Measurements from ENCODE around the gene ZNF385B.

DNA sequence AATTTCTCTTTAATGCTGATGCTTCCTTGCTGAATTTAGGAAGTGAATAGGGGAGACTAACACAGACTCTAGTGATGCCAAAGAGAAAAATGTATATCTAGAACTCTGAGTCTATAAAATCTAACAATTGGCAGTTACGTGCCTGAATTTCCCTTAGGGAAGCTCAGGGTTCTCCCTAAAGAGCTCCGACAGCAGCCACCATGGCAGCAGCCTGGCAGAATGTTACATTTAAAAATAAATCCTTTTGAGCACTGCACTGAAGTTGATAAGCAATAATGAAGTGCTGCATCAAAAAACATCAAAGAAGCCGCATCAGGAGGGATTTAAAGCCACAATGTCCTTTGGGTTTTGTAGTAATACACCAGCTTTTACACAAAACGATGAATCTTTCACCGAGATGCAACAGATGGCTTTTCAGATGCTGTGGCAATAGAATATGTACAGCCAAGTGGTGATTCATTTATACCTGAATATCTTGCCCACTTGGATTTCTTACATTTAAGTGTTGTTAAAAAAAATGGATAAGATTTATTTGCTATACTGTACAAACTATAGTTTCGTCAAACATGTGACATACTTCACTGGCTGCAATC, 305.6 kb downstream of the ZNF385B start:
- no peak for TF ChIP-seq EZH2 (IDR thresholded peaks at IDR 0.05)
- no peak for TF ChIP-seq POLR2A (IDR thresholded peaks at IDR 0.05; ENCODE audit: borderline replicate concordance, extremely low read depth, insufficient read depth, insufficient read length)
- TF ChIP-seq, protein P1, sequence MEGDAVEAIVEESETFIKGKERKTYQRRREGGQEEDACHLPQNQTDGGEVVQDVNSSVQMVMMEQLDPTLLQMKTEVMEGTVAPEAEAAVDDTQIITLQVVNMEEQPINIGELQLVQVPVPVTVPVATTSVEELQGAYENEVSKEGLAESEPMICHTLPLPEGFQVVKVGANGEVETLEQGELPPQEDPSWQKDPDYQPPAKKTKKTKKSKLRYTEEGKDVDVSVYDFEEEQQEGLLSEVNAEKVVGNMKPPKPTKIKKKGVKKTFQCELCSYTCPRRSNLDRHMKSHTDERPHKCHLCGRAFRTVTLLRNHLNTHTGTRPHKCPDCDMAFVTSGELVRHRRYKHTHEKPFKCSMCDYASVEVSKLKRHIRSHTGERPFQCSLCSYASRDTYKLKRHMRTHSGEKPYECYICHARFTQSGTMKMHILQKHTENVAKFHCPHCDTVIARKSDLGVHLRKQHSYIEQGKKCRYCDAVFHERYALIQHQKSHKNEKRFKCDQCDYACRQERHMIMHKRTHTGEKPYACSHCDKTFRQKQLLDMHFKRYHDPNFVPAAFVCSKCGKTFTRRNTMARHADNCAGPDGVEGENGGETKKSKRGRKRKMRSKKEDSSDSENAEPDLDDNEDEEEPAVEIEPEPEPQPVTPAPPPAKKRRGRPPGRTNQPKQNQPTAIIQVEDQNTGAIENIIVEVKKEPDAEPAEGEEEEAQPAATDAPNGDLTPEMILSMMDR (IDR thresholded peaks at IDR 0.05 in 2 of 3, conservative IDR thresholded peaks at IDR 0.05 in 1 of 3; ENCODE audit: borderline replicate concordance in 1 of 3, insufficient read depth in 1 of 3, low read depth in 2 of 3, low read length in 2 of 3): no peak
- no peak for TF ChIP-seq YY1 (IDR thresholded peaks at IDR 0.05; ENCODE audit: extremely low read depth, insufficient replicate concordance, low read depth, low read length)
- no peak for TF ChIP-seq CBX3 (IDR thresholded peaks at IDR 0.05; ENCODE audit: low read depth)
- TF ChIP-seq ZNF274 (IDR thresholded peaks at IDR 0.05; ENCODE audit: low read depth, low read length): no peak
- no peak for TF ChIP-seq RAD21 (IDR thresholded peaks at IDR 0.05; ENCODE audit: low read depth)
- TF ChIP-seq MAX (IDR thresholded peaks at IDR 0.05): no peak
- TF ChIP-seq EZH2phosphoT487 (IDR thresholded peaks at IDR 0.05; ENCODE audit: borderline replicate concordance): no peak
- TF ChIP-seq ATF3 (IDR thresholded peaks at IDR 0.05): no peak
- TF ChIP-seq POLR2AphosphoS5 (IDR thresholded peaks at IDR 0.05; ENCODE audit: low read depth, low read length): no peak
- TF ChIP-seq SRF (IDR thresholded peaks at IDR 0.05; ENCODE audit: low read depth): no peak
- TF ChIP-seq TCF7L2 (IDR thresholded peaks at IDR 0.05; ENCODE audit: borderline replicate concordance, extremely low read depth, insufficient read depth, insufficient read length): no peak
- no peak for TF ChIP-seq SP1 (IDR thresholded peaks at IDR 0.05; ENCODE audit: low read depth)

Measured in HCT116 (cell line).